ENCODE data around the gene TIPIN. TPM values are rescaled to one million over a fixed set of nuclear protein-coding genes. Genes with fewer than 3 reads are reported as not detected.

TIPIN gene
- polyA plus RNA-seq, 1 donor from 2014 or later: 7.4 TPM

- no peaks in the 10 kb centered on the region for H4K20me1 ChIP-seq (ENCODE audit: insufficient read depth)
- H3K9me2 ChIP-seq (ENCODE audit: insufficient read depth, low read length): no peaks in the 10 kb centered on the region
- peak overlapping the region; percentile 67 for H3K4me3 ChIP-seq (ENCODE audit: low read length)
- H3K9me3 ChIP-seq (ENCODE audit: low read length): no peaks in the 10 kb centered on the region
- H3K36me3 ChIP-seq (ENCODE audit: insufficient read depth, low read length): no peaks in the 10 kb centered on the region
- H3K9ac ChIP-seq (ENCODE audit: low read length): peak overlapping the region; percentile 72
- H3K79me2 ChIP-seq (replicated peaks; ENCODE audit: insufficient read depth, low read length): peaks cover 3% of the 10 kb centered on the region
- H3K27ac ChIP-seq (ENCODE audit: low read length): peak overlapping the region; percentile 63
- H3K4me2 ChIP-seq (ENCODE audit: low read length): peak overlapping the region; percentile 88
- no peak for TF ChIP-seq RAD21 (conservative IDR thresholded peaks at IDR 0.05)
- TF ChIP-seq EP300 (conservative IDR thresholded peaks at IDR 0.05; ENCODE audit: poor library complexity, severe bottlenecking): no peak
- TF ChIP-seq MXI1 (conservative IDR thresholded peaks at IDR 0.05; ENCODE audit: poor library complexity, severe bottlenecking): peak; percentile 49
- TF ChIP-seq POLR2AphosphoS5 (IDR thresholded peaks at IDR 0.05): no peak
- no peaks in the 10 kb centered on the region for H3K27me3 ChIP-seq (ENCODE audit: insufficient read depth, low read depth, low read length)
- no peaks in the 10 kb centered on the region for H3F3A ChIP-seq (ENCODE audit: insufficient read depth, low read length, poor library complexity, severe bottlenecking)
- H2AFZ ChIP-seq (ENCODE audit: low read depth, low read length): peak overlapping the region; percentile 66
Measured at GRCh38 chr15:66294157-66294931, 62.1 kb downstream of the TIPIN start.

GRCh38 chr15:66293419-66294156, 62.9 kb downstream of the TIPIN start, which contains the start of gene DIS3L:
DIS3L (plus strand) TSS chr15:66293568; CDS start chr15:66293597, 29 bp downstream.
- no peaks in the 10 kb centered on the region for H4K20me1 ChIP-seq (ENCODE audit: insufficient read depth)
- no peaks in the 10 kb centered on the region for H3K36me3 ChIP-seq (ENCODE audit: insufficient read depth, low read length)
- no peaks in the 10 kb centered on the region for H3K9me2 ChIP-seq (ENCODE audit: insufficient read depth, low read length)
- peak within 1 kb of the TSS; percentile 67 for H3K4me3 ChIP-seq (ENCODE audit: low read length)
- peaks cover 3% of the 10 kb centered on the region for H3K79me2 ChIP-seq (replicated peaks; ENCODE audit: insufficient read depth, low read length)
- TF ChIP-seq EP300 (conservative IDR thresholded peaks at IDR 0.05; ENCODE audit: poor library complexity, severe bottlenecking): no peak
- no peak for TF ChIP-seq RAD21 (conservative IDR thresholded peaks at IDR 0.05)
- TF ChIP-seq CTCF (IDR thresholded peaks at IDR 0.05; ENCODE audit: poor library complexity, severe bottlenecking): no peak
- TF ChIP-seq MXI1 (conservative IDR thresholded peaks at IDR 0.05; ENCODE audit: poor library complexity, severe bottlenecking): peak; percentile 55
- TF ChIP-seq TAF1 (IDR thresholded peaks at IDR 0.05; ENCODE audit: low read depth): peak; percentile 63
- TF ChIP-seq EZH2 (IDR thresholded peaks at IDR 0.05; ENCODE audit: borderline replicate concordance, insufficient read depth, low read length, poor library complexity, severe bottlenecking): no peak
- TF ChIP-seq SMC3 (conservative IDR thresholded peaks at IDR 0.05; ENCODE audit: poor library complexity): no peak
- TF ChIP-seq REST (IDR thresholded peaks at IDR 0.05; ENCODE audit: borderline replicate concordance): no peak
- peak; percentile 43 for TF ChIP-seq POLR2AphosphoS5 (IDR thresholded peaks at IDR 0.05)
- H3F3A ChIP-seq (ENCODE audit: insufficient read depth, low read length, poor library complexity, severe bottlenecking): no peaks in the 10 kb centered on the region
- no peaks in the 10 kb centered on the region for H3K27me3 ChIP-seq (ENCODE audit: insufficient read depth, low read depth, low read length)
- H3K4me2 ChIP-seq (ENCODE audit: low read length): peak within 1 kb of the TSS; percentile 88
- peak within 1 kb of the TSS; percentile 63 for H3K27ac ChIP-seq (ENCODE audit: low read length)
- H3K9me3 ChIP-seq (ENCODE audit: low read length): no peaks in the 10 kb centered on the region
- peak within 1 kb of the TSS; percentile 66 for H2AFZ ChIP-seq (ENCODE audit: low read depth, low read length)
- peak within 1 kb of the TSS; percentile 72 for H3K9ac ChIP-seq (ENCODE audit: low read length)

Measured in neural cell (in vitro differentiated cells).